HEK293 (cell line): ENCODE data around the gene THTPA.
A peak's percentile ranks its signal among the peaks of the same experiment; 100 is the strongest.

ENCODE experiments used
- BCL11A ChIP-seq: fragments of 450-650 bp; formaldehyde crosslinking; IDR thresholded peaks from 2 replicates; pipeline ENCODE4 v1.5.1; 2016; ENCODE audit warnings: low read depth, missing biosample characterization, missing genetic modification characterization
- BCL11B ChIP-seq: fragments of 450-650 bp; formaldehyde crosslinking; IDR thresholded peaks from 2 replicates; pipeline ENCODE4 v1.5.1; 2016; ENCODE audit warnings: low read depth, missing biosample characterization, missing genetic modification characterization
- EGR2 ChIP-seq: fragments of 450-650 bp; formaldehyde crosslinking; IDR thresholded peaks from 2 replicates; pipeline ENCODE4 v1.5.1; 2016; ENCODE audit warnings: low read depth, missing biosample characterization, missing genetic modification characterization
- GLI4 ChIP-seq: fragments of 450-650 bp; formaldehyde crosslinking; IDR thresholded peaks from 2 replicates; pipeline ENCODE4 v1.5.1; 2016; ENCODE audit warnings: missing biosample characterization, missing genetic modification characterization
- GLIS2 ChIP-seq: fragments of 450-650 bp; formaldehyde crosslinking; IDR thresholded peaks from 2 replicates; pipeline ENCODE4 v1.5.1; 2016; ENCODE audit warnings: missing biosample characterization, missing genetic modification characterization
- IKZF3 ChIP-seq: fragments of 450-650 bp; IDR thresholded peaks from 2 replicates; pipeline ENCODE4 v1.5.0; 2018; ENCODE audit warnings: missing biosample characterization, mild to moderate bottlenecking, missing genetic modification characterization, moderate library complexity
- KLF1 ChIP-seq: fragments of 450-650 bp; formaldehyde crosslinking; IDR thresholded peaks from 2 replicates; pipeline ENCODE4 v1.5.1; 2016; ENCODE audit warnings: missing biosample characterization, missing genetic modification characterization
- KLF8 ChIP-seq: fragments of 450-650 bp; formaldehyde crosslinking; IDR thresholded peaks from 2 replicates; pipeline ENCODE4 v1.5.1; 2016; ENCODE audit warnings: missing biosample characterization, missing genetic modification characterization
- KLF9 ChIP-seq: fragments of 450-650 bp; formaldehyde crosslinking; IDR thresholded peaks from 2 replicates; pipeline ENCODE4 v1.5.1; 2016; ENCODE audit warnings: missing biosample characterization, missing genetic modification characterization, low read depth
- MZF1 ChIP-seq: fragments of 450-650 bp; formaldehyde crosslinking; IDR thresholded peaks from 2 replicates; pipeline ENCODE4 v1.5.1; 2017; ENCODE audit warnings: missing biosample characterization, missing genetic modification characterization, borderline replicate concordance
- SP2 ChIP-seq: fragments of 450-650 bp; formaldehyde crosslinking; IDR thresholded peaks from 2 replicates; pipeline ENCODE4 v1.5.1; 2016; ENCODE audit warnings: missing biosample characterization, missing genetic modification characterization
- WT1 ChIP-seq: fragments of 450-650 bp; formaldehyde crosslinking; IDR thresholded peaks from 2 replicates; pipeline ENCODE4 v1.5.1; 2016; ENCODE audit warnings: missing biosample characterization, missing genetic modification characterization
- ZBTB8A ChIP-seq: fragments of 450-650 bp; formaldehyde crosslinking; IDR thresholded peaks from 2 replicates; pipeline ENCODE4 v1.5.1; 2016; ENCODE audit warnings: missing biosample characterization, missing genetic modification characterization
- ZEB2 ChIP-seq: fragments of 450-650 bp; formaldehyde crosslinking; IDR thresholded peaks from 2 replicates; pipeline ENCODE4 v1.5.1; 2016; ENCODE audit warnings: missing biosample characterization, missing genetic modification characterization
- ZIC2 ChIP-seq: fragments of 450-650 bp; formaldehyde crosslinking; IDR thresholded peaks from 2 replicates; pipeline ENCODE4 v1.5.1; 2016; ENCODE audit warnings: missing biosample characterization, missing genetic modification characterization
- ZNF146 ChIP-seq: fragments of 450-650 bp; formaldehyde crosslinking; IDR thresholded peaks from 2 replicates; pipeline ENCODE4 v1.5.1; 2016; ENCODE audit warnings: missing biosample characterization, missing genetic modification characterization
- ZNF169 ChIP-seq: fragments of 450-650 bp; formaldehyde crosslinking; IDR thresholded peaks from 2 replicates; pipeline ENCODE4 v1.5.1; 2016; ENCODE audit warnings: missing biosample characterization, missing genetic modification characterization
- ZNF24 ChIP-seq: fragments of 450-650 bp; formaldehyde crosslinking; IDR thresholded peaks from 2 replicates; pipeline ENCODE4 v1.5.1; 2016; ENCODE audit warnings: missing biosample characterization, missing genetic modification characterization
- ZNF335 ChIP-seq: fragments of 450-650 bp; formaldehyde crosslinking; conservative IDR thresholded peaks from 2 replicates; pipeline ENCODE4 v1.5.1; 2016; ENCODE audit warnings: missing biosample characterization, missing genetic modification characterization
- ZNF391 ChIP-seq: fragments of 450-650 bp; formaldehyde crosslinking; IDR thresholded peaks from 2 replicates; pipeline ENCODE4 v1.5.1; 2016; ENCODE audit warnings: low read depth, missing biosample characterization, missing genetic modification characterization, borderline replicate concordance
- ZNF555 ChIP-seq: fragments of 450-650 bp; formaldehyde crosslinking; conservative IDR thresholded peaks from 2 replicates; pipeline ENCODE4 v1.5.1; 2017; ENCODE audit warnings: missing biosample characterization, mild to moderate bottlenecking, missing genetic modification characterization, inconsistent platforms
- ZNF600 ChIP-seq: fragments of 450-650 bp; formaldehyde crosslinking; IDR thresholded peaks from 2 replicates; pipeline ENCODE4 v1.5.1; 2016; ENCODE audit warnings: missing biosample characterization, missing genetic modification characterization
- ZNF629 ChIP-seq: fragments of 450-650 bp; formaldehyde crosslinking; IDR thresholded peaks from 2 replicates; pipeline ENCODE4 v1.5.1; 2017; ENCODE audit warnings: missing biosample characterization, missing genetic modification characterization
- ZNF654 ChIP-seq: fragments of 450-650 bp; formaldehyde crosslinking; IDR thresholded peaks from 2 replicates; pipeline ENCODE4 v1.5.1; 2016; ENCODE audit warnings: low read depth, missing biosample characterization, missing genetic modification characterization
- ZNF843 ChIP-seq: fragments of 450-650 bp; formaldehyde crosslinking; IDR thresholded peaks from 2 replicates; pipeline ENCODE4 v1.5.1; 2016; ENCODE audit warnings: missing biosample characterization, missing genetic modification characterization
- ZXDB ChIP-seq: fragments of 450-650 bp; formaldehyde crosslinking; IDR thresholded peaks from 2 replicates; pipeline ENCODE4 v1.5.1; 2016; ENCODE audit warnings: missing biosample characterization, missing genetic modification characterization
- TF ChIP-seq, protein P1 (sequence below): fragments of 450-650 bp; formaldehyde crosslinking; optimal IDR thresholded peaks from 2 replicates; pipeline ENCODE3; 2016; ENCODE audit warnings: missing biosample characterization, mild to moderate bottlenecking, missing genetic modification characterization
- TF ChIP-seq, protein P2 (sequence below): fragments of 450-650 bp; formaldehyde crosslinking; IDR thresholded peaks from 2 replicates; pipeline ENCODE4 v1.5.0; 2017; ENCODE audit warnings: missing biosample characterization, missing genetic modification characterization, borderline replicate concordance
- TF ChIP-seq, protein P3 (sequence below): fragments of 450-650 bp; formaldehyde crosslinking; IDR thresholded peaks from 2 replicates; pipeline ENCODE4 v1.5.1; 2016; ENCODE audit warnings: missing biosample characterization, missing genetic modification characterization
- TF ChIP-seq, protein P4 (sequence below): fragments of 450-650 bp; formaldehyde crosslinking; IDR thresholded peaks from 2 replicates; pipeline ENCODE4 v1.5.1; 2017; ENCODE audit warnings: missing biosample characterization, missing genetic modification characterization
- TF ChIP-seq, protein P5 (sequence below): fragments of 450-650 bp; IDR thresholded peaks from 2 replicates; pipeline ENCODE4 v1.5.1; 2018; ENCODE audit warnings: missing biosample characterization, missing genetic modification characterization

The THTPA gene

DNA sequence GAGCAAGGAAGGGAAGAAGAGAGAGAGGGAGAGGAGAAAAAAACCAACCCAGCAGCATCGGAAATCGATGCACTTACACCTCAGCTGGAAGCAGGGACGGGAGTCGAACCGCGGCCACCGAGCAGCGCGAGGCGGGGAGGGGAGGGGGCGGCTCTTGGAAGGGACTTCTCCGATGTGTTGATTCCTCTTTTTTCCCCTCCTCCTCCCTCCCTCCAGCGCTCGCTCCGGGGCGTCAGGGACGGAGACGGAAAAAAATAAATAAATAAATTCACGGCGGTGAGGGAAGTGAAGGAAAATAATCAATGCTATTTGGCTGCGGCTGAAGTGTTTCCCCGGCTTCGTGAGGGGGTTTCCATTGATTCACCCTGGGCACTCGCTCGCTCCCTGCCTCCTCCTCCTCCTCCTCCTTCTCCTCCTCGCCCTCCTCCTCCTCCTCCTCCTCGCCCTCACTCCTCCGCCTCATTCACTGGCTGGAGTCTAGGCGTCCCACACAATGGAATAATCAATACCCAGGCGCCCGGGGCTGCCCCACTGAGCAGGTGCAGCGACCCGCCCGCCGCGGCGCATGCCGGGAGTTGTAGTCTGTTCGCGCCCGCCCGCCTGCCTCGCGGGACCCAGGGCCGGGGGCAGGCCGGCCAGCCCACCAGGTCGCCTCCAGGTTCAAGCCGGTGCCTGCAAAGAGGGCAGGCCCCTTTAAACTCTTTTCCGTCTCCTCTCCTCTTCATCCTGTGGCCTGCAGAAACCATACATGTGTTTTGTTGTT, 4.6 kb upstream of the THTPA start, which contains the start of gene ZFHX2 (continued):
- TF ChIP-seq, protein P1, sequence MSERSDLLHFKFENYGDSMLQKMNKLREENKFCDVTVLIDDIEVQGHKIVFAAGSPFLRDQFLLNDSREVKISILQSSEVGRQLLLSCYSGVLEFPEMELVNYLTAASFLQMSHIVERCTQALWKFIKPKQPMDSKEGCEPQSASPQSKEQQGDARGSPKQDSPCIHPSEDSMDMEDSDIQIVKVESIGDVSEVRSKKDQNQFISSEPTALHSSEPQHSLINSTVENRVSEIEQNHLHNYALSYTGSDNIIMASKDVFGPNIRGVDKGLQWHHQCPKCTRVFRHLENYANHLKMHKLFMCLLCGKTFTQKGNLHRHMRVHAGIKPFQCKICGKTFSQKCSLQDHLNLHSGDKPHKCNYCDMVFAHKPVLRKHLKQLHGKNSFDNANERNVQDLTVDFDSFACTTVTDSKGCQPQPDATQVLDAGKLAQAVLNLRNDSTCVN (tag by site-specific recombination) = peak; percentile 47
- TF ChIP-seq KLF9 (tag by site-specific recombination) = no peak
- peak; percentile 88 for TF ChIP-seq ZNF335 (tag by site-specific recombination)
- peak; percentile 55; the same call in 1 of the 2 replicates for TF ChIP-seq ZNF629 (tag by site-specific recombination)
- no peak for TF ChIP-seq BCL11A (tag by site-specific recombination)
- TF ChIP-seq GLIS2 (tag by site-specific recombination) = peak; percentile 57; the same call in 1 of the 2 replicates
- TF ChIP-seq, protein P2, sequence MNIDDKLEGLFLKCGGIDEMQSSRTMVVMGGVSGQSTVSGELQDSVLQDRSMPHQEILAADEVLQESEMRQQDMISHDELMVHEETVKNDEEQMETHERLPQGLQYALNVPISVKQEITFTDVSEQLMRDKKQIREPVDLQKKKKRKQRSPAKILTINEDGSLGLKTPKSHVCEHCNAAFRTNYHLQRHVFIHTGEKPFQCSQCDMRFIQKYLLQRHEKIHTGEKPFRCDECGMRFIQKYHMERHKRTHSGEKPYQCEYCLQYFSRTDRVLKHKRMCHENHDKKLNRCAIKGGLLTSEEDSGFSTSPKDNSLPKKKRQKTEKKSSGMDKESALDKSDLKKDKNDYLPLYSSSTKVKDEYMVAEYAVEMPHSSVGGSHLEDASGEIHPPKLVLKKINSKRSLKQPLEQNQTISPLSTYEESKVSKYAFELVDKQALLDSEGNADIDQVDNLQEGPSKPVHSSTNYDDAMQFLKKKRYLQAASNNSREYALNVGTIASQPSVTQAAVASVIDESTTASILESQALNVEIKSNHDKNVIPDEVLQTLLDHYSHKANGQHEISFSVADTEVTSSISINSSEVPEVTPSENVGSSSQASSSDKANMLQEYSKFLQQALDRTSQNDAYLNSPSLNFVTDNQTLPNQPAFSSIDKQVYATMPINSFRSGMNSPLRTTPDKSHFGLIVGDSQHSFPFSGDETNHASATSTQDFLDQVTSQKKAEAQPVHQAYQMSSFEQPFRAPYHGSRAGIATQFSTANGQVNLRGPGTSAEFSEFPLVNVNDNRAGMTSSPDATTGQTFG (tag by site-specific recombination) = no peak
- TF ChIP-seq ZNF555 (tag by site-specific recombination) = no peak
- peak; percentile 63 for TF ChIP-seq SP2 (tag by site-specific recombination)
- peak; percentile 88 for TF ChIP-seq ZEB2 (tag by site-specific recombination)
- peak; percentile 28; the same call in 1 of the 2 replicates for TF ChIP-seq MZF1
- peak; percentile 76 for TF ChIP-seq ZBTB8A (tag by site-specific recombination)
- TF ChIP-seq BCL11B (tag by site-specific recombination) = no peak
- no peak for TF ChIP-seq WT1
- no peak for TF ChIP-seq ZNF654 (tag by site-specific recombination)
- TF ChIP-seq ZNF843 (tag by site-specific recombination) = 0 out of 2 replicates have a peak, but pooled peaks have one; percentile 21
- peak; percentile 37; the same call in 1 of the 2 replicates for TF ChIP-seq ZNF24
- 0 out of 2 replicates have a peak, but pooled peaks have one; percentile 11 for TF ChIP-seq ZNF600 (tag by site-specific recombination)
- peak; percentile 99 for TF ChIP-seq EGR2 (tag by site-specific recombination)
- peak; percentile 90 for TF ChIP-seq IKZF3 (tag by site-specific recombination)
- no peak for TF ChIP-seq ZNF169 (tag by site-specific recombination)
- TF ChIP-seq ZIC2 (tag by site-specific recombination) = peak; percentile 31; the same call in 1 of the 2 replicates
- TF ChIP-seq KLF1 (tag by site-specific recombination) = peak; percentile 49; the same call in 1 of the 2 replicates
- TF ChIP-seq KLF8 (tag by site-specific recombination) = peak; percentile 83
- TF ChIP-seq, protein P3, sequence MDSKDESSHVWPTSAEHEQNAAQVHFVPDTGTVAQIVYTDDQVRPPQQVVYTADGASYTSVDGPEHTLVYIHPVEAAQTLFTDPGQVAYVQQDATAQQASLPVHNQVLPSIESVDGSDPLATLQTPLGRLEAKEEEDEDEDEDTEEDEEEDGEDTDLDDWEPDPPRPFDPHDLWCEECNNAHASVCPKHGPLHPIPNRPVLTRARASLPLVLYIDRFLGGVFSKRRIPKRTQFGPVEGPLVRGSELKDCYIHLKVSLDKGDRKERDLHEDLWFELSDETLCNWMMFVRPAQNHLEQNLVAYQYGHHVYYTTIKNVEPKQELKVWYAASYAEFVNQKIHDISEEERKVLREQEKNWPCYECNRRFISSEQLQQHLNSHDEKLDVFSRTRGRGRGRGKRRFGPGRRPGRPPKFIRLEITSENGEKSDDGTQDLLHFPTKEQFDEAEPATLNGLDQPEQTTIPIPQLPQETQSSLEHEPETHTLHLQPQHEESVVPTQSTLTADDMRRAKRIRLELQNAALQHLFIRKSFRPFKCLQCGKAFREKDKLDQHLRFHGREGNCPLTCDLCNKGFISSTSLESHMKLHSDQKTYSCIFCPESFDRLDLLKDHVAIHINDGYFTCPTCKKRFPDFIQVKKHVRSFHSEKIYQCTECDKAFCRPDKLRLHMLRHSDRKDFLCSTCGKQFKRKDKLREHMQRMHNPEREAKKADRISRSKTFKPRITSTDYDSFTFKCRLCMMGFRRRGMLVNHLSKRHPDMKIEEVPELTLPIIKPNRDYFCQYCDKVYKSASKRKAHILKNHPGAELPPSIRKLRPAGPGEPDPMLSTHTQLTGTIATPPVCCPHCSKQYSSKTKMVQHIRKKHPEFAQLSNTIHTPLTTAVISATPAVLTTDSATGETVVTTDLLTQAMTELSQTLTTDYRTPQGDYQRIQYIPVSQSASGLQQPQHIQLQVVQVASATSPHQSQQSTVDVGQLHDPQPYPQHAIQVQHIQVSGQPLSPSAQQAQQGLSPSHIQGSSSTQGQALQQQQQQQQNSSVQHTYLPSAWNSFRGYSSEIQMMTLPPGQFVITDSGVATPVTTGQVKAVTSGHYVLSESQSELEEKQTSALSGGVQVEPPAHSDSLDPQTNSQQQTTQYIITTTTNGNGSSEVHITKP (tag by site-specific recombination) = peak; percentile 95
- TF ChIP-seq GLI4 (tag by site-specific recombination) = no peak
- no peak for TF ChIP-seq ZNF146 (tag by site-specific recombination)
- peak; percentile 57 for TF ChIP-seq ZXDB (tag by site-specific recombination)
- TF ChIP-seq ZNF391 (tag by site-specific recombination) = 0 out of 2 replicates have a peak, but pooled peaks have one; percentile 18
- TF ChIP-seq, protein P4, sequence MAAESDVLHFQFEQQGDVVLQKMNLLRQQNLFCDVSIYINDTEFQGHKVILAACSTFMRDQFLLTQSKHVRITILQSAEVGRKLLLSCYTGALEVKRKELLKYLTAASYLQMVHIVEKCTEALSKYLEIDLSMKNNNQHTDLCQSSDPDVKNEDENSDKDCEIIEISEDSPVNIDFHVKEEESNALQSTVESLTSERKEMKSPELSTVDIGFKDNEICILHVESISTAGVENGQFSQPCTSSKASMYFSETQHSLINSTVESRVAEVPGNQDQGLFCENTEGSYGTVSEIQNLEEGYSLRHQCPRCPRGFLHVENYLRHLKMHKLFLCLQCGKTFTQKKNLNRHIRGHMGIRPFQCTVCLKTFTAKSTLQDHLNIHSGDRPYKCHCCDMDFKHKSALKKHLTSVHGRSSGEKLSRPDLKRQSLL = no peak
- TF ChIP-seq, protein P5, sequence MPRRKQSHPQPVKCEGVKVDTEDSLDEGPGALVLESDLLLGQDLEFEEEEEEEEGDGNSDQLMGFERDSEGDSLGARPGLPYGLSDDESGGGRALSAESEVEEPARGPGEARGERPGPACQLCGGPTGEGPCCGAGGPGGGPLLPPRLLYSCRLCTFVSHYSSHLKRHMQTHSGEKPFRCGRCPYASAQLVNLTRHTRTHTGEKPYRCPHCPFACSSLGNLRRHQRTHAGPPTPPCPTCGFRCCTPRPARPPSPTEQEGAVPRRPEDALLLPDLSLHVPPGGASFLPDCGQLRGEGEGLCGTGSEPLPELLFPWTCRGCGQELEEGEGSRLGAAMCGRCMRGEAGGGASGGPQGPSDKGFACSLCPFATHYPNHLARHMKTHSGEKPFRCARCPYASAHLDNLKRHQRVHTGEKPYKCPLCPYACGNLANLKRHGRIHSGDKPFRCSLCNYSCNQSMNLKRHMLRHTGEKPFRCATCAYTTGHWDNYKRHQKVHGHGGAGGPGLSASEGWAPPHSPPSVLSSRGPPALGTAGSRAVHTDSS (tag by site-specific recombination) = peak; percentile 96
